Myocyte (in vitro differentiated cells): Measurements from ENCODE around the gene C1GALT1C1L. TPM values are rescaled to one million over a fixed set of nuclear protein-coding genes. Genes with fewer than 3 reads are reported as not detected.
"Not testable (repeated sequence)": the region's sequence is repeated elsewhere in the genome, so short reads cannot be mapped to it uniquely, and the experiment has no call there.

Source experiments
- DNase-seq: peaks from one replicate; pipeline ENCODE4 v3.0.0-alpha.2; 2012; ENCODE audit warnings: low read depth
- total RNA-seq: library from RNA; depleted of rRNA; stranded (reverse); fragments of >200 nt; gene quantifications from 2 replicates; pipeline ENCODE4 v1.2.3, GENCODE V29; 2014

The C1GALT1C1L gene
- total RNA-seq, 1 donor from 2014 or later: 0.24 TPM

DNA sequence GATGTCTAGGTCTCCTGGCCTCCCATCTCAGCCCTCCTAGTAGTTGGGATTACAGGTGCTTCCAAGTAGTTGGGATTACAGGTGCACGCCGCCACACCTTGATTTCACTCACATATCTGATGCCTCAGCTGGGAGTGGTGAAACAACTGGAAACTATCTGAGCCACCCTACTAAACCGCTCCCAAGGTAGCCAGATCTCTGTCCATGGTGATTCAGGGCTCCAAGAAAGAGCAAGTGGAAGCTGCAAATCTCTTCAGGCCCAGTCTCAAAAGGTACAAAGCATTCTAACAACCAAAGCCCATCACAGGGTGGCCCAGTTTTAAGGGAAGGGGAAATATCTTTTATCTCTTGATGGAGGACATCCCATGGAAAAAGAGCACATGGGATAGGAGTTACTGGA, 19.0 kb downstream of the C1GALT1C1L start:
- no peak for DNase-seq

DNA sequence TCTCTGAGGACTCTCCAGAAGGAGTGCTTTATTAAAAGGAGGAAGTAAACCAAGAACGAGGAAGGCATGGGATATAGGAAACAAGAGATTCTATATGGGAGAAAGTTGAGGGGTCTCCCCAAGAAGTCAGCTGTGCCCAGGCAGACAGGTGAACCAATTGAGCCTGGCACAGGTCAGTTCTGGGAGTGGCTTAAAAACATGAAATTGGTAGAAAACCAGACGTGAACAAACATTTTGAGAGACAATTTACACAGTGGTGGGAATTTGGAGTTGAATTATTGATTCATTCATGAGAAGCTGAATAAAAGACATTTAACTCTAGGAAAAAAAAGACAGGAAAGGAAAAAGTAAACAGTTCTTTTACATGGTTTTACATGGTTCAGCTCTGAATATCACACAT, 22.7 kb downstream of the C1GALT1C1L start:
- no peak for DNase-seq

GRCh38 chr2:43648994-43649701, 27.1 kb downstream of the C1GALT1C1L start:
- peak; percentile 8 for DNase-seq

DNA sequence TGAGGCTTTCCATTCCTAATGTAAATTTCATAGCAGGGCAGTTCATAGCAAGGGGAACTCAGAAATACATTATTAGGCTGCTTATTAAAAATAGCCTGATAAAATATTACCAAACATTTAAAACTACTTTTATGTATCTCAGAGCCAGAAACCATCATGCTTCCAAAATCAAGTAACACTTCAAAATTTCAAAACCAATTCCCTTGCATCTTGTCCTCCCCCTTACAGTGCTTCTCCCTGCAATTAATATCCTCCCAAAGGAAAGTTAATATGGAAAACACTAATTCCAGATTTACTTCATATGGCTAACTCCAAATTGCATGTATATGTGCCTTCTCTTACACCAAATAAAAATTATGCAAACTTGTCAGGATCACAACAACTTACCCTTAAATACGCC, 32.5 kb downstream of the C1GALT1C1L start:
- no peak for DNase-seq

GRCh38 chr2:43642363-43642762, 33.9 kb downstream of the C1GALT1C1L start:
- no peak for DNase-seq

DNA sequence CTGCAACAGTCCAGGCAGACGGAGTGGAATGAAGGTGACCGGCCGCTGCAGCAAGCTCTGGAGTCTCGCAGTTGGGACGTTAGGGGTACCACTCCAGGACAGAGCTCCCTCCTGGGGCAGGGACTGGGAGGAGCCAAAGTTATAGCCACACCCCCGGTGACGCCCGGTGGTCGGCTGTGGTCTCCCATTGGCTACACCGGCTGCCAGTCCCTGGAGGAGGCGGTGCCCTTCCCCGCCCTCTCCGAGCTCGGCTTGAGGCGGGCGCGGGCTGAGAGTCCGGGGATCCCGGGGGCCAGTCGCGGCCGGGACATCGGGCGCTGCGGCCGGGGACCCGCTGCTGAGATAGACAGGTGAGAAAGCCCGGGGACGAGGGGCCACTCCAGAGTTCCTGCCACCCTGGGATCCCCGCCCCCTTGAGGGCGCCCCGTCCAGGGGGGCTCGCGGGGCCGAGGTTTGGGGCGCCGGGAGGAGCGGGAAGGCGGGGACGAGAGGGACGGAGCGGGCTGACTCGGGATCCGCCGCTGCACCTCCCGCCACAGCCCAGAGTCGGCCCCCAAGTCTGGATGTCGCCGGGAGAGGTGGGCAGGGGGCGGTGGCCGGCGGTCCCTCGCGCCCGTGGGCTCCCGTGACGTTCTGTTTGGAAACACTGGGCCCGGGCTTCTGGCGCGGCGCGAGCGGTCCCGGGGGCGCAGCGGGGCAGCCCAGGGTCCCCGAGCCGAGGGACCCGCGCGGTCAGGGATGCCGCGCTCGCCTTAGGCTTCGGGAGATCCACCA, 39.0 kb downstream of the C1GALT1C1L start, which contains the start of gene PLEKHH2:
Gene PLEKHH2, plus strand, starts transcription at position 231 of the 774 bp plus-strand sequence. CDS start 7,414 bp downstream, outside the sequence.
- peak; percentile 85 for DNase-seq

GRCh38 chr2:43636621-43637020, 39.6 kb downstream of the C1GALT1C1L start:
- DNase-seq: no peak

DNA sequence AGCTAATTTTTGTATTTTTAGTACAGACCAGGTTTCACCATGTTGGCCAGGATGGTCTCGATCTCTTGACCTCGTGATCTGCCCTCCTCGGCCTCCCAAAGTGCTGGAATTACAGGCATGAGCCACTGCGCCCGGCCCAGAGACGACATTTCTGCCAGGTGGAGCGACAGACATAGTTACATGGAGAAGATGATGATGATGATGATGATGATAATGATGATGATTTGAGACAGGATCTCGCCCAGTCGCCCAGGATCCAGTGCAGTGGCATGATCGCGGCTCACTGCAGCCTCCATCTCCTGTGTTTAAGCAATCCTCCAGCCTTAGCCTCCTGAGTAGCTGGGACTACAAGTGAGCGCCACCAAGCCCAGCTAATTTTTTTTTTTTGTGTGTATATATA, 40.1 kb downstream of the C1GALT1C1L start:
- DNase-seq: not testable (repeated sequence)

DNA sequence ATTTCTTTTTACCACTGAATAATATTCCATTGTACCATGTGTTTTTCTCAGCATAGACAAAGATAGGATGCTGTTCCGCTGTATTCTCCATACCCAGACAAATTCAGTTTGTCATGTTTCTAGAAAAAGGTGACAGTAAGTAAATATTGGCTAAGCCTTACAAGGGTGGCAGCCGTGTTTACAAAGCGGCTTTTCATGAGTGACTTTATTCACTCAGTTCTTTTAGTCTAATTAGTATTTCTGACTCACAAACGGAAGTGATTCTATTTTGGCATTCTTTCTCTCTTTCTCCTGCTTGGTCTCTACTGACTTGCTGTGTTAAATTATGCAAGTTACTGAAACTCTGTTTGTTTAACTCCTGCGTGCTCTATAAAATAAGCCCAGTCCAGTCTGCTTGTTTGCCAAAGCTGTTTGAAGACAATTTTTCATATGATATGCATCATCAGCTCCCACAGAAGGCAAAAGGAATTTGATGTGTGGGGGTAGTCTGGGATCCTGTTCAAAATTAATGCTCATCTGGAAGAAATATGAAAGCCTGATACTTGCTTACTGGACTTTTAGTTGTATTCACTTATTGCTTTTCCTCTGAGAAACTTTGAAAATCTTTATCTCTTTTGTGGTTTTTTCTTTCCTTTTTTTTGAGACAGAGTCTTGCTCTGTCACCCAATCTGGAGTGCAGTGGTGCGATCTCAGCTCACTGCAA, 41.5 kb downstream of the C1GALT1C1L start:
- peak; percentile 32 for DNase-seq

DNA sequence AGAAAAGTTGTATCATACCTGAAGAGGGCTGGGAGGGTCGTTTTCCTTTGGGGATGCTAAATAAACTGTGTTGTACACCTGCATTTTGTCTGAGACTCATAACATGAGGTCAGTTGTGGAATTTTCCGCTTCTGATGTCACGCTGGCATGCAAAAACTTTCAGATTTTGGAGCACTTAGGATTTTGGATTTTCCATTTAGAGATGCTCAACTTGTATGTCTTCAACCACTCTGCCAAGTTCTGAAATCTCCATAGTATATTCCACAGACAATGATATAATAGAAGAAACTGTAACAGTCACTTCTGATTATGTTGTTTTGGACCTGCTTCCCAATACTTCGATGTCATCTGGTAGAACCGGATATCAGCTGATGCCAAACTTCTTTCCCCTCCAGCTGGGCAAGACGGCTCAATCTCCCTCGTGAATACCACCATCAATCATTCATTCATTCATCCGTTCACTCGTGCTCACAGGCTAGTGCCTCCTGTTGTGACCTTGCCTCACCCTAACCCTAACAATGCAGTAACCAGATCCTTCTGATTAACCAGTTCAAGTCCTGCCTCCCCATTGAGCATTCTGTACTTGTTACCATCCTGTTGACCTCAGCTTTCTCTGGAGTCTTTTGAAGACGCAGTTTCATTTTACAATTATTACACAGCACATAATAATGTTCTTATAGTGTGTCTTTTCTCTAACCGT, 44.5 kb downstream of the C1GALT1C1L start:
- DNase-seq: no peak

Other genes starting within 250 kb of the C1GALT1C1L start
- 16.9 and 23.2 TPM in 2 replicates for gene THADA, start 80.4 kb downstream of the C1GALT1C1L start, total RNA-seq
- gene PLEKHH2, start 39.2 kb downstream of the C1GALT1C1L start, total RNA-seq: 0.24 and 1.1 TPM in 2 replicates
- gene DYNC2LI1, start 97.6 kb upstream of the C1GALT1C1L start, total RNA-seq: 24.7 and 29.0 TPM in 2 replicates
- not detected in 2 replicates for gene ABCG5, start 162.4 kb upstream of the C1GALT1C1L start, total RNA-seq
- gene ABCG8, start 162.5 kb upstream of the C1GALT1C1L start, total RNA-seq: not detected in 2 replicates